ENCODE measurements around the gene PRSS48. TPM values are rescaled to one million over a fixed set of nuclear protein-coding genes. Genes with fewer than 3 reads are reported as not detected.

PRSS48 gene
- total and polyA plus RNA-seq, 10 of the 15 experiments (the other 5 are each of a cell fraction or from before 2014, with no cell fraction given), result not detected

GRCh38 chr4:151318307-151319006, 41.5 kb downstream of the PRSS48 start:
- TF ChIP-seq, protein P1, sequence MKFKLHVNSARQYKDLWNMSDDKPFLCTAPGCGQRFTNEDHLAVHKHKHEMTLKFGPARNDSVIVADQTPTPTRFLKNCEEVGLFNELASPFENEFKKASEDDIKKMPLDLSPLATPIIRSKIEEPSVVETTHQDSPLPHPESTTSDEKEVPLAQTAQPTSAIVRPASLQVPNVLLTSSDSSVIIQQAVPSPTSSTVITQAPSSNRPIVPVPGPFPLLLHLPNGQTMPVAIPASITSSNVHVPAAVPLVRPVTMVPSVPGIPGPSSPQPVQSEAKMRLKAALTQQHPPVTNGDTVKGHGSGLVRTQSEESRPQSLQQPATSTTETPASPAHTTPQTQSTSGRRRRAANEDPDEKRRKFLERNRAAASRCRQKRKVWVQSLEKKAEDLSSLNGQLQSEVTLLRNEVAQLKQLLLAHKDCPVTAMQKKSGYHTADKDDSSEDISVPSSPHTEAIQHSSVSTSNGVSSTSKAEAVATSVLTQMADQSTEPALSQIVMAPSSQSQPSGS (IDR thresholded peaks at IDR 0.05; ENCODE audit: low read length), result no peak
- no peak for DNase-seq (ENCODE audit: low read depth, low spot score)
- Histone ChIP-seq H3K9ac (ENCODE audit: control insufficient read depth, insufficient read depth, low read length) (no peak overlapping the region), H3K4me2 (ENCODE audit: control insufficient read depth, insufficient read depth) (no peak overlapping the region), H3K9me3 (replicated peaks; ENCODE audit: control insufficient read depth, insufficient read depth, low read length) (no peaks in the 10 kb centered on the region), H3K4me3 (no peak overlapping the region), H4K20me1 (ENCODE audit: control insufficient read depth, insufficient read depth) (no peaks in the 10 kb centered on the region), H3K27me3 (replicated peaks in 1 of 2; ENCODE audit: control insufficient read depth in 2 of 2, insufficient read depth in 2 of 2, low read length in 1 of 2) (peaks cover 0 to 3% of the 10 kb centered on the region in 2 experiments; a peak in 1 of 4 replicates), H3K4me1 (ENCODE audit: control insufficient read depth, insufficient read depth, low read length) (no peaks in the 10 kb centered on the region), H2AFZ (ENCODE audit: control insufficient read depth, low read depth, low read length) (no peak overlapping the region), H3K36me3 (ENCODE audit: control insufficient read depth in 2 of 2, insufficient read depth in 2 of 2, low read length in 1 of 2) (no peaks in the 10 kb centered on the region), H3K79me2 (ENCODE audit: control insufficient read depth, insufficient read depth, low read length) (no peaks in the 10 kb centered on the region), H3K27ac (ENCODE audit: control insufficient read depth, insufficient read depth) (no peak overlapping the region)
- FAIRE-seq, result no peak
- WGBS (ENCODE audit: insufficient coverage, insufficient replicate concordance, low lambda C conversion rate, missing lambda C conversion rate), result 93% methylated on average over 1 of the region's 1 CpG
- no TSS peak for BruUV-seq (replicated peaks)
- ChIA-PET RAD21 (ENCODE audit: unreplicated experiment) (no interaction called here), CTCF (no interaction called here), SMC1A (ENCODE audit: uncharacterized antibody, unreplicated experiment) (interaction anchor here (0.6 kb wide), 1 partner anchor 15 kb away, joined by 3 read pairs; no protein-coding TSS in a partner anchor), POLR2A (no interaction called here)
- in situ Hi-C loops (cut with MboI), result no loop called here
- intact Hi-C loops (cut with micrococcal nuclease; ENCODE audit: unreplicated experiment), result no loop called here
- no peak for ATAC-seq

DNA sequence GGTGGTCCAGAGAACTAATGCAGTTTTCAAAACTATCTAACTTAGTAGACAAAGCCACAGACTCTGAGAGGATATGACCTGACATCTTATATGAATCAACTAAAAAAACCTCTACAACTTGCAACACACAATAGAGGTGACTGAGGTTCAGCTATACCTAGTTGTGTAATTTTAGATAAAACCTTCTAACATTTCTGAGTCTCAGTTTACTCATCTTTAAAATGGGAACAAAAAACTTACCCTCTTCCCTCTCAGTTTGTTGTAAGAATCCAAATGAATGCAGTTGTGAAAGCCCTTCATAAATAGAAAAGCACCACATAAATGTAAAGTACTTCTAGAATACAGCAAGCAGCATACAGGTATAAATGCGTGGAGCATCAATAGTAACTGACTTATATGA, 42.5 kb downstream of the PRSS48 start:
- TF ChIP-seq RFX5 (IDR thresholded peaks at IDR 0.05; ENCODE audit: low read depth, low read length) (no peak), EED (IDR thresholded peaks at IDR 0.05; ENCODE audit: low read depth) (no peak), PAX8 (IDR thresholded peaks at IDR 0.05) (no peak), E4F1 (IDR thresholded peaks at IDR 0.05; ENCODE audit: borderline replicate concordance, partially characterized antibody) (no peak), MEF2B (IDR thresholded peaks at IDR 0.05; ENCODE audit: partially characterized antibody, poor library complexity, severe bottlenecking) (no peak), ZNF217 (IDR thresholded peaks at IDR 0.05) (no peak), ASH2L (IDR thresholded peaks at IDR 0.05; ENCODE audit: borderline replicate concordance, low read depth) (no peak), YBX1 (IDR thresholded peaks at IDR 0.05) (no peak), CREB1 (IDR thresholded peaks at IDR 0.05; ENCODE audit: low read depth) (no peak)
- no peaks in the 10 kb centered on the region for H3K9me3 ChIP-seq (replicated peaks; ENCODE audit: control insufficient read depth, insufficient read depth, low read length)
- H4K20me1 ChIP-seq (ENCODE audit: control insufficient read depth, insufficient read depth), result no peaks in the 10 kb centered on the region
- H3K36me3 ChIP-seq (ENCODE audit: control insufficient read depth in 2 of 2, insufficient read depth in 2 of 2, low read length in 1 of 2), result no peaks in the 10 kb centered on the region
- no peak overlapping the region for H3K4me3 ChIP-seq
- no peak overlapping the region for H3K27ac ChIP-seq (ENCODE audit: control insufficient read depth, insufficient read depth)
- H3K27me3 ChIP-seq (replicated peaks in 1 of 2; ENCODE audit: control insufficient read depth in 2 of 2, insufficient read depth in 2 of 2, low read length in 1 of 2), result peaks cover 2 to 3% of the 10 kb centered on the region in 2 experiments; a peak in 3 of 4 replicates
- no peaks in the 10 kb centered on the region for H3K4me1 ChIP-seq (ENCODE audit: control insufficient read depth, insufficient read depth, low read length)
- H3K79me2 ChIP-seq (ENCODE audit: control insufficient read depth, insufficient read depth, low read length), result no peaks in the 10 kb centered on the region
- intact Hi-C loops (cut with micrococcal nuclease; ENCODE audit: unreplicated experiment) (no loop called here), in situ Hi-C loops (cut with MboI) (no loop called here)
- H3K4me2 ChIP-seq (ENCODE audit: control insufficient read depth, insufficient read depth), result no peak overlapping the region
- SMC1A ChIA-PET (ENCODE audit: uncharacterized antibody, unreplicated experiment), result no interaction called here
- no peak for FAIRE-seq
- BruUV-seq (replicated peaks), result no TSS peak
- no peak for ATAC-seq
- no peak overlapping the region for H2AFZ ChIP-seq (ENCODE audit: control insufficient read depth, low read depth, low read length)
- no peak overlapping the region for H3K9ac ChIP-seq (ENCODE audit: control insufficient read depth, insufficient read depth, low read length)
- CTCF ChIA-PET, result no interaction called here
- POLR2A ChIA-PET, result no interaction called here
- RAD21 ChIA-PET (ENCODE audit: unreplicated experiment), result no interaction called here
- 22% methylated on average over 1 of the region's 1 CpG for WGBS (ENCODE audit: insufficient coverage, insufficient replicate concordance, low lambda C conversion rate, missing lambda C conversion rate)
- no peak for DNase-seq (ENCODE audit: low read depth, low spot score)

All from GM12878 (cell line).